Astrocyte (in vitro differentiated cells and primary cell): ENCODE measurements around the gene SPRED1. TPM values are rescaled to one million over a fixed set of nuclear protein-coding genes. Genes with fewer than 3 reads are reported as not detected.

Experiments
- DNase-seq: peaks from one replicate; pipeline ENCODE4 v3.0.0-alpha.2; 2010; ENCODE audit warnings: low read depth
- FAIRE-seq: peaks from 2 replicates; lab custom pipeline; 2011; peaks lifted over from hg19 to GRCh38; lab: Jason Lieb, UNC
- H2AFZ ChIP-seq: 2 replicates; pipeline ENCODE4 v1.6.0; 2012; ENCODE audit warnings: low read depth, low read length, inconsistent platforms
- H3K27ac ChIP-seq: 2 replicates; pipeline ENCODE4 v1.5.1; 2011; ENCODE audit warnings: low read depth, low read length, inconsistent platforms
- H3K27me3 ChIP-seq: 2 replicates; pipeline ENCODE4 v1.6.0; 2011; ENCODE audit warnings: low read length, inconsistent platforms; ENCODE audit not compliant: insufficient read depth
- H3K36me3 ChIP-seq: 2 replicates; pipeline ENCODE4 v1.5.1; 2011; ENCODE audit warnings: low read length, inconsistent platforms; ENCODE audit not compliant: insufficient read depth
- H3K4me1 ChIP-seq: 2 replicates; pipeline ENCODE4 v1.5.1; 2011; ENCODE audit warnings: low read length, inconsistent platforms; ENCODE audit not compliant: insufficient read depth
- H3K4me2 ChIP-seq: 2 replicates; pipeline ENCODE4 v1.6.0; 2012; ENCODE audit warnings: low read length, inconsistent platforms
- H3K4me3 ChIP-seq: 2 replicates; pipeline ENCODE4 v1.5.1; 2011; ENCODE audit warnings: low read depth, mild to moderate bottlenecking, low read length, inconsistent platforms; ENCODE audit not compliant: insufficient read depth
- H3K79me2 ChIP-seq: 2 replicates; pipeline ENCODE4 v1.6.0; 2012; ENCODE audit warnings: mild to moderate bottlenecking, low read length, inconsistent platforms; ENCODE audit not compliant: insufficient read depth
- H3K9ac ChIP-seq: 2 replicates; pipeline ENCODE4 v1.6.0; 2012; ENCODE audit warnings: mild to moderate bottlenecking, low read length, inconsistent platforms
- H3K9me3 ChIP-seq: 2 replicates; pipeline ENCODE4 v1.5.1; 2012; ENCODE audit warnings: low read depth, mild to moderate bottlenecking, low read length, inconsistent platforms; ENCODE audit not compliant: insufficient read depth
- H4K20me1 ChIP-seq: 2 replicates; pipeline ENCODE4 v1.6.0; 2012; ENCODE audit warnings: low read length, inconsistent platforms; ENCODE audit not compliant: insufficient read depth
- H3K27ac Mint-ChIP-seq: one replicate; pipeline ENCODE4 v1.8.0; 2021; ENCODE audit warnings: mild to moderate bottlenecking, mixed read lengths; ENCODE audit not compliant: unreplicated experiment
- H3K27me3 Mint-ChIP-seq: one replicate; pipeline ENCODE4 v1.8.0; 2021; ENCODE audit warnings: low read depth, mixed read lengths; ENCODE audit not compliant: unreplicated experiment
- H3K36me3 Mint-ChIP-seq: one replicate; pipeline ENCODE4 v1.8.0; 2021; ENCODE audit warnings: low read depth, mixed read lengths; ENCODE audit not compliant: unreplicated experiment
- H3K4me1 Mint-ChIP-seq: one replicate; pipeline ENCODE4 v1.8.0; 2021; ENCODE audit warnings: low read depth, mixed read lengths; ENCODE audit not compliant: unreplicated experiment
- H3K4me3 Mint-ChIP-seq: one replicate; pipeline ENCODE4 v1.8.0; 2021; ENCODE audit warnings: mild to moderate bottlenecking, moderate library complexity, mixed read lengths; ENCODE audit not compliant: unreplicated experiment
- H3K9me3 Mint-ChIP-seq: one replicate; pipeline ENCODE4 v1.8.0; 2021; ENCODE audit warnings: mild to moderate bottlenecking, mixed read lengths; ENCODE audit not compliant: unreplicated experiment
- EZH2 ChIP-seq: IDR thresholded peaks from 2 replicates; pipeline ENCODE4 v1.6.1; 2012; ENCODE audit warnings: mild to moderate bottlenecking, low read length, inconsistent platforms; ENCODE audit not compliant: insufficient read depth
- total RNA-seq: library from RNA; stranded (reverse); gene quantifications from 2 replicates; pipeline ENCODE4 v1.2.1, GENCODE V29; 2021
- TF ChIP-seq, protein P1 (sequence below): IDR thresholded peaks from 2 replicates; pipeline ENCODE4 v1.5.1; 2011; ENCODE audit warnings: low read depth, mild to moderate bottlenecking, inconsistent platforms, low read length, moderate library complexity; ENCODE audit not compliant: insufficient read depth

SPRED1 gene
- total RNA-seq, 1 donor from 2014 or later: 31.7 TPM

DNA sequence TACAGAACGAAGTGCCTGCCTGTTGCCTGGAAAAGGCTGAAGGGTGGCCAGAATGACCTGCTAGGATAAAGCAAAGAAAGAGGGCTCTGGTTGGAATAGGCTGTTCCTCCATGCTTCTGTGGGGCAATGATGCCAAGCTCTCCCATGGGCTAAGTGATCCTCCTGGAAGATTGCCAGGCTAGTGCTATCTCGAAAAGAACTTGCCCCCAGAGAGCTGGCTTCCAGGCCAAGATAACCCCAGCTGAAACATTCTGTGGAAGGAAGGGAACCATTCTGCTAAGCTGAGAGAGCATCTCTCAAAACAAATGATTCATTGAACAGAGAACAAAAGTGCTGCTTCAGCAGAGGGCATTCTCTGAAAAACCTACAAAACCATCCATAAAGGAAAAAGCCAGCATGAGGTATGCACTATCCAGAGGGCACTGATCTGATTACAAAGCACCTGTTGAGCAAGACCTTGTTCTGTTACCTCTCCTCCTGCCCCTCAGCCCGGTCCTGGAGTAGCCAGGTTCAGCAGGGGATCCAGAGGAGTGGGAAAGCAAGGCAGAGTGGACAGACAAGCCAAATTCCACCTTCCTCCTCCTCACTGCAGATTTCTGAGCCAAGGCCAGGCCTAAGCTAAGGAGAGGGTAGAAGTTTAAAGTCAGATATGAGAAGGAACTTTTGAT, 31.9 kb upstream of the SPRED1 start:
- Histone ChIP-seq H4K20me1 (no peaks in the 10 kb centered on the region), H3K9me3 (no peaks in the 10 kb centered on the region), H3K79me2 (no peaks in the 10 kb centered on the region), H3K4me3 (no peak overlapping the region), H3K36me3 (no peaks in the 10 kb centered on the region), H3K4me2 (no peak overlapping the region), H3K27me3 (no peaks in the 10 kb centered on the region), H2AFZ (no peak overlapping the region), H3K9ac (no peak overlapping the region), H3K27ac (no peak overlapping the region), H3K4me1 (peaks cover 18% of the 10 kb centered on the region)
- no peak for DNase-seq
- Mint-ChIP-seq H3K27ac (no peak overlapping the region), H3K4me1 (peaks cover 19% of the 10 kb centered on the region), H3K4me3 (no peak overlapping the region), H3K36me3 (no peaks in the 10 kb centered on the region), H3K27me3 (no peaks in the 10 kb centered on the region), H3K9me3 (no peaks in the 10 kb centered on the region)
- peak; percentile 20 for FAIRE-seq
- TF ChIP-seq, protein P1, sequence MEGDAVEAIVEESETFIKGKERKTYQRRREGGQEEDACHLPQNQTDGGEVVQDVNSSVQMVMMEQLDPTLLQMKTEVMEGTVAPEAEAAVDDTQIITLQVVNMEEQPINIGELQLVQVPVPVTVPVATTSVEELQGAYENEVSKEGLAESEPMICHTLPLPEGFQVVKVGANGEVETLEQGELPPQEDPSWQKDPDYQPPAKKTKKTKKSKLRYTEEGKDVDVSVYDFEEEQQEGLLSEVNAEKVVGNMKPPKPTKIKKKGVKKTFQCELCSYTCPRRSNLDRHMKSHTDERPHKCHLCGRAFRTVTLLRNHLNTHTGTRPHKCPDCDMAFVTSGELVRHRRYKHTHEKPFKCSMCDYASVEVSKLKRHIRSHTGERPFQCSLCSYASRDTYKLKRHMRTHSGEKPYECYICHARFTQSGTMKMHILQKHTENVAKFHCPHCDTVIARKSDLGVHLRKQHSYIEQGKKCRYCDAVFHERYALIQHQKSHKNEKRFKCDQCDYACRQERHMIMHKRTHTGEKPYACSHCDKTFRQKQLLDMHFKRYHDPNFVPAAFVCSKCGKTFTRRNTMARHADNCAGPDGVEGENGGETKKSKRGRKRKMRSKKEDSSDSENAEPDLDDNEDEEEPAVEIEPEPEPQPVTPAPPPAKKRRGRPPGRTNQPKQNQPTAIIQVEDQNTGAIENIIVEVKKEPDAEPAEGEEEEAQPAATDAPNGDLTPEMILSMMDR: no peak
- no peak for TF ChIP-seq EZH2

DNA sequence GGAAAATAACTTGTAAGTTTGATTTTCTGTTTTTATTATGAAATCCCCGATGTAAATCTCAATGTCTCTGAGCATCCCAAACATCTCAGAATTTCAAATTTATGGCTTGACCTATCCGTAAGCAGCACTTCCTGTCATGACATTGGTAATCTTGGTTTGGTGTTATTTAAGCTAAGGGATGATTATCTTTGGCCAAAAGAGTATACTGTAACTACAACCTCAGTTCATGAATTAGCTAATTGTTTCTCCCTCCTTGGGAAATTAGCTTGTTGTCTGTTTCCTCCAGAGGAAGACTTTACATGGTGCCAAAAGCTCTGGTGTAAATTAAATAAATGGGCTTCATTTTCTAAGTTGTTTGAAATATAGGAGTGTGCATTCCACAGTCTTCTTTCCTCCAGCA, 28.1 kb upstream of the SPRED1 start:
- no peaks in the 10 kb centered on the region for H3K9me3 Mint-ChIP-seq
- DNase-seq: no peak
- Histone ChIP-seq H2AFZ (no peak overlapping the region), H4K20me1 (no peaks in the 10 kb centered on the region), H3K79me2 (no peaks in the 10 kb centered on the region), H3K9me3 (no peaks in the 10 kb centered on the region), H3K4me3 (no peak overlapping the region), H3K27ac (no peak overlapping the region), H3K36me3 (no peaks in the 10 kb centered on the region), H3K4me2 (no peak overlapping the region), H3K4me1 (peaks cover 6% of the 10 kb centered on the region), H3K9ac (no peak overlapping the region), H3K27me3 (no peaks in the 10 kb centered on the region)
- H3K4me1 Mint-ChIP-seq: peaks cover 6% of the 10 kb centered on the region
- TF ChIP-seq, protein P1: no peak
- TF ChIP-seq EZH2: no peak
- no peak overlapping the region for H3K4me3 Mint-ChIP-seq
- no peak for FAIRE-seq
- H3K27me3 Mint-ChIP-seq: no peaks in the 10 kb centered on the region
- no peak overlapping the region for H3K27ac Mint-ChIP-seq
- no peaks in the 10 kb centered on the region for H3K36me3 Mint-ChIP-seq

DNA sequence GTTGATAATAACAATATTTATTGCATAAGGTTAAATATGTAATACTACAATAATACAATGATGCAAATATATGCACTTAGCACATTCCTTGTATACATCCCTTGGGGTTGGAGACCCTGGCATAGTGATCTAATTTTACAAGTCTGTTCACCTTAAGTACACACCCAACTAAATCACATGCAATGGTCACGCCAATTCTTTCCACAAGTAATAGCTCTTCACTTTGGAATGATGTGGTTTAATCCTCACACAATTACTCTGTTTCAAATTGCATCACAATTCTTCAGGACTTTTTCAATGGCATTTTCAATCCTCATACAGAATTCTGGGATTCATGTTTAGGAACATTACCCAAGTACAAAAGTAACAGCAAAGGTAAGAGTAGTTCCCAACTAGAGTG, 27.3 kb upstream of the SPRED1 start:
- no peak overlapping the region for H2AFZ ChIP-seq
- no peak overlapping the region for H3K4me3 ChIP-seq
- FAIRE-seq: no peak
- TF ChIP-seq EZH2: no peak
- TF ChIP-seq, protein P1: no peak
- no peaks in the 10 kb centered on the region for H3K79me2 ChIP-seq
- Mint-ChIP-seq H3K4me3 (no peak overlapping the region), H3K36me3 (no peaks in the 10 kb centered on the region), H3K9me3 (no peaks in the 10 kb centered on the region), H3K27ac (no peak overlapping the region), H3K27me3 (no peaks in the 10 kb centered on the region), H3K4me1 (peaks cover 6% of the 10 kb centered on the region)
- no peak overlapping the region for H3K9ac ChIP-seq
- no peaks in the 10 kb centered on the region for H3K36me3 ChIP-seq
- H3K4me1 ChIP-seq: peaks cover 6% of the 10 kb centered on the region
- DNase-seq: peak; percentile 36
- H3K27ac ChIP-seq: no peak overlapping the region
- H3K9me3 ChIP-seq: no peaks in the 10 kb centered on the region
- no peaks in the 10 kb centered on the region for H3K27me3 ChIP-seq
- no peak overlapping the region for H3K4me2 ChIP-seq
- no peaks in the 10 kb centered on the region for H4K20me1 ChIP-seq
